Endothelial cell of umbilical vein (primary cell): ENCODE measurements around the gene MYMK.

Experiments used
- CTCF ChIP-seq, 2 donors: IDR thresholded peaks; 1 replicate in 1 of 2; 2 replicates in 1 of 2; pipeline ENCODE4 v1.5.1; 2011; ENCODE audit warnings: low read length in 2 of 2, mild to moderate bottlenecking in 2 of 2, moderate library complexity in 2 of 2, control low read depth in 1 of 2, inconsistent platforms in 1 of 2, low read depth in 1 of 2; ENCODE audit not compliant: insufficient read depth in 1 of 2; ENCODE audit errors: extremely low read depth in 1 of 2
- FOS ChIP-seq: IDR thresholded peaks from 2 replicates; pipeline ENCODE4 v1.6.1; 2011; ENCODE audit warnings: mild to moderate bottlenecking, low read length, moderate library complexity, borderline replicate concordance; ENCODE audit not compliant: insufficient read depth
- JUN ChIP-seq: IDR thresholded peaks from 2 replicates; pipeline ENCODE4 v1.6.1; 2011; ENCODE audit warnings: borderline replicate concordance, low read depth; ENCODE audit not compliant: insufficient read length, insufficient read depth
- POLR2A ChIP-seq: IDR thresholded peaks from 2 replicates; pipeline ENCODE4 v1.6.1; 2012; ENCODE audit warnings: low read depth, mild to moderate bottlenecking, control low read depth, low read length

- TF ChIP-seq CTCF (IDR thresholded peaks at IDR 0.05; ENCODE audit: extremely low read depth in 1 of 2, insufficient read depth in 1 of 2, low read depth in 1 of 2, low read length in 2 of 2) (no peak), POLR2A (no peak), FOS (no peak), JUN (no peak)
These were observed 7.8 kb downstream of the MYMK start for GRCh38 chr9:133516961-133517350.
